8988T (cell line): ENCODE measurements around the gene ACTR10.

ENCODE experiments used
- DNase-seq: peaks from one replicate; pipeline ENCODE4 v3.0.0; 2011

ACTR10 gene

DNA sequence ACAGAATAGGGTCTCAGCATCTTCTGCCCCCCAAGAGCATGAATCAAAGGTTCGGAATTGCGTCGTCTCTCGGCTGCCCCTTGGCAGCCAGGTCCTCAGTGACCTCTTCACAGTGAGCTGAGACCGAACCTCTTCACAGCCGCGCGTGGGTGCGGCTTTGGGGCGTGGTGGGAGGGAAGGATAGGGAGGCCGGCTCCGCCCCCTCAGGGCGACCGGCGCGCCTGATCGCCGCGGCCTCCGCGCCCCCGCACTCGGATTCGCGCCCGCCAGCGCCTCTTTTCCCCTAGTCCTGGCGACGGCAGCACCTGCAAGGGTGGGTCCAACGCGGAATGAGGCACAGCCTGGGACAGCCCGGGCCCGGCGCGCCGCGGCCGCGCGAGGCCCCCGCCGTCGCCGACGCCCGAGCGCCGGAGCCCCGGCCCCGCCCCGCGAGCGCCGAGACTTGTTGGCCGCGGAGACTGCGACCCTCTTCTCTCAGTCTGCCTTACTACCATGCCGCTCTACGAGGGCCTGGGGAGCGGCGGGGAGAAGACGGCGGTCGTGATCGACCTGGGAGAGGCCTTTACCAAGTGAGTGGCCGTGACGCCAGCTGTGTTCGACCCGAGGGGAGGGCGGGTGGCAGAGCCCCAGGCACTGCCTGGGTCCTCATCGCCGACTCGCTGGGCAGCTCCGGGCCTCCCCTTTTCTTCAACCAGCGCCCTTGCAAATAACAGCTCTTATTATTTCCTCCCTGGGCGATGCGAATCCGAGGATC lies at the start of gene ACTR10:
ACTR10 (plus strand) TSS at position 424 of the 754 bp plus-strand sequence; CDS start at position 493, 69 bp downstream.
- peak; percentile 66 for DNase-seq

DNA sequence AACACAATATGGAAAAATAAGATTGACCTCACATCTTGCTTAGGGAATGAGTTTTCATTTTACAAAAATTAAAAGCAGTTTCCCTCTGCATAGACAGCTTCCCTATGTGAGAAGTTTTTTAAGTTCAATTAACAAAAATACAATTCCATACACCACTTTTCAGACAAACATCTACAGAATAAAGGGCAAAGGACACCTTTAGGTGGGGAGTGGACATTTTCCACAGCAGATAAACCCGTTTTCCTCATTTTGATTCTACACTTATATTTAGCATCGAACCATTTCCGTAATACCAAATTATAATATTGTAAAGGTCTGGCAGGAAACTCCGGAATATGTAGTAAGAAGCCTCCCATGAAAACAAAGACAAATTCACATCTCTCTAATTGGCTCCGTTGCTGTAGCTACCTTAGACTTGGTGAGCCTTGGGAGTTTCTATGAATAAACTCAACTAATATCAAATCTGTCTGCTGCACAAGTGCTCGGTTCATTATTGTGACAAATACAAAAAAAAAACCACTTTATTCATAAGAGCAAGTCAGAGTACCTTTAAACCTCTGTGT lies 49.6 kb upstream of the ACTR10 start:
- DNase-seq = no peak

DNA sequence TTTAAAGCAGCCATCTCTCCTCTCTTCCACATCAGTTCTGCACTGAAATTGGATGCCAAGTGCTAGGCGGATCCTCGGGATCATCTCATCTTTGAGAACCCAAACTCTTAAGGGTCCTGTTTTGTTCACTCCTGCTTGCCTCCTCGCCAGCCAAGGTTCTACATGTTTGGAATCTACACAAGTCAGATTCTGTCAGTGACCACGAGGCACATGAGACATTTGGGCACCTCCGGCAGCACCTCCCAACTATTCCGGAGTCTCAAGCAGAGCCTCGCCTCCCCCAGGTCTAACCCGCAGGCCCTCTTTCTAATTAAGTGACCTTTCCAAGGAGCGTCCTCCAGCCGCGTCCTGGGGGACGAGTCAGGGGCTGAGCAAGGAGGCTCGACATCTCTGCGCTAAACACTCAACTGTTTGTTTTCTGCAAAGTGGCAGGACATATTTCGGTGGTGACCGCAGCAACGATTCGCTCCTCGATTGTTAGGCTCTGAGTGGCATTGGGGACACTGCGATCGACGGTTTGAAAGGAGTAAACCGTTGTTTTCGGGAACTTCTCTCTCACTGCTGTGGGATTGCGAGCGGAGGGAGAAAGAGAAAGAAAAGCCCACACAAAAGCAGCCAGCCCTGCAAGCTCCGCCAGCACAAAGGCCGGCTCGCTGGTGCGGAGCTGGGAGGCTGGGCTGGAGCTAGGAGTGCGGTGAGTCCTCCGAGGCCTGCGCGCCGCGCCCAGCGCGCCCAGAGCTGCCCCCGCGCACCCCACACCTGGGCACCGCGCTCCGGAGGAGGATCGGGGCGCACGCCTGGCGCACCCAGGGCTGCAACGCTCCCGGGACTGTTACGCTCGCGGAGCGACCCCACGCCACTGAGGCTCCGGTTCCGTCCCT lies 48.6 kb upstream of the ACTR10 start:
- no peak for DNase-seq

DNA sequence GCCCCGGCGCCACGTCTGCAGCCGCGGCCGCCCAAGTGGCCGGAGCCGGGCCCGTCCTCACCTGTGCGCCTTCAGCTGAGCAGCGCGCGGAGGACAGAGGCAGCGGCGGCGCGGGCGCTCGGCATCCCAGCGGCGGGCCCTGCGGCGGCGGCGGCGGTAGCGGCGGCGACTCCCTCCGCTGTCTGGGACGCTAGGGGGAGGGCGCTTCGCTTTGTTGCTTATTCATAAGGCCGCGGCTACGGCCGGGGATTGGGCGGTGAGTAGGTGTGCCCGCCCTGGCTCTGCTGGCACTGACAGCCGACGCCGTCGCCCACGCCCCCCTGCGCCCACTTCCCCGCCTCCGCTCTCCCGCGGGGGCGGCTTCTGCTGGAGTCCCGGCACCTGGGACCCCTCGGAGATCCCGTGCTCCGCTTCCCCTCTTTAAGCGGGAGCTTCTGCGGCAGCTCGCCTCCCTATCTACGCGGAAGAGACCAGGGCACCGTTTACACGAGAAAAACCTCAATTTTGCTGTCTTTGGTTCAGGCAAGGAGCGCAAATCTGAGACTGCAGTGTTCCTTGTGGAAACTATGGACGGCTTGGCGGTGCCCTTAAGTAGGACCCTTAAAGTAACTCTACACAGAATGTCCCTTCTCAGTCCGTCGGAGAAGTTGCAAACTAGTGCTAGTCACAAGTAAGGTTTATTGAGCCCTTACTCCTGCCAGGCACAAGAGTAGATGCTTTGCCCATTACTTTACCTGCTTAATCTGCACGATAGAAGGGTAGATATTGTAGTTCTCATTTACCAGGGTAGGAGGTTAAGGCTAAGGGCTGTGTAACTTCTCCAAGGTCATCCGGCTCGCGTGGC lies 47.7 kb upstream of the ACTR10 start, which contains the start of gene ARMH4:
ARMH4 (minus strand) TSS at position 200 of the 844 bp plus-strand sequence. CDS start 12,855 bp downstream, outside the sequence.
- peak; percentile 75 for DNase-seq

DNA sequence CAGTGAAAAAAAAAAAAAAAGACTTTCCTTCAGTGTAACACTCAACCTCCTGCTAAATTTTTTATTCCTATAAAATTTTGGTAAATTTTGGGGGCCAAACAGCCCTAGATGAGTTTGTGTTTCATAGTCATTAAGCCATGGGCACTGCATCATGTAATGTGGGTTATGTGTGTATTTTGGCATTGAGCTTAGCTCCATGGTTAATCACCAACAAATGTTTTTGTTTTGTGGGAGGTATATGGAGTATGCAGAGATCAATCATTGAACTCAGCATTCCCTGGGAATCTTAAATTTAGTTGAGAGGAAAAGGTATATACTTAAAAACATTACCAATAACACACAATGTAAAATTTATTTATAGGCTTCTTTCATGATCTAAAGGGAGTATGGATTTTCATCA lies 39.4 kb upstream of the ACTR10 start:
- DNase-seq = no peak

DNA sequence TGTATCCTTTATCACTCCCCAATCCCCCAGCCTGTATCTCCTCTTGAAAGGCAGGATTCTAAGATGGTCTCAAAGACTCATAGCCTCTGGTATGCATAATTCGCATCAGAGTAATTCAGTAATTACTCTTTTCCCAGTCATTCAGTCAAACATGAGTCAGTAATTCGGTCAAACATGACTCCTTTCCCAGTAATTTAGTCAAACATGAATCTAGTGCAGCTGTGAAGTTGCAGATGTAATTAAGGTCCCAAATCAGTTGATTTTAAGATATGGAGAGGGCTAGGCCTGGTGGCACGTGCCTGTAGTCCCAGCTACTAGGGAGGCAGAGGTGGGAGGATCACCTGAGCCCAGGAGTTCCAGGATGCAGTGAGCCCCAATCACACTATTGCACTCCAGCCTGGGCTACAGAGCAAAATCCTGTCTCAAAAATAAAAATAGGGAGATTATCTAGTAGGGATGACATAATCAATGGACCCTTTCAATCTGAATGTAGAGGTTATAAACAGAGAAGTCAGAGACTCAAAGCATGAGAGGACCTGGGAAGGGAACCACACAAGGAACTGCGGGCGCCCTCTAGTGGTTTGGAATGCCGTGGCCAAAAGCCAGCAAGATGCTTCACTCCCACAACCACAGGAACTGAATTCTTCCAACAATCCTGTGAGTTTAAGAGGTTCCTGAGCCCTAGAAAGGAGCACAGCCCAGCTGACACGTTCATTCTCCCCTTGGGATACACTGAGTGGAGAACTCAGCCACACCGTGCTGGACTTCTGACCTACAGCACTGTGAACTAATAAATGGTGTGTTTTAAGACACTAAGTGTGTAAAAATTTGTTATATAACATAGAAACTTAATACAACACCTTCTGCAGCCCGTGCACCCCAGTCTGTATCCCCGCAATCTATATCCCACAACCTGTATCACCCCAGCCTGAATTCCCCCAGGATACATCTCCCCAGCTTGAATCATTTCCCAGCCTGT lies 33.7 kb upstream of the ACTR10 start:
- peak; percentile 37 for DNase-seq

DNA sequence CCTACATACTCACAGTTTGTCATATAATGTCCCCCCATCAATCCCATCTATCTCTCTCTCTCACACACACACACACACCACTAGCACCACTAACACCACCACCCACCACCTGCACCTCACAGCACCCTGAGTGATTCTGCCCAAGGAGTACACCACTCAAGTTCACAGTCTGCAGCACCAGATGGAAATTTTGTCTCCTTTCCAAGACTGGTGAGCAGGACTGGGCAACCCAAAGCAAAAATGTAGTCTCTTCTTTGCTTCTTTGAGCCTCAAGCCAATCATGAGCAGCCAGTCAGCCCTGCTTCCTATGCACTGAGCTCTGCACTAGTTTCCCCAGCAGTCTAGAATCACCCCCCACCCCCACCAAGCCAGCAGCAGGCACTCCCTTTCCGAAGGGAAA lies 32.9 kb upstream of the ACTR10 start:
- no peak for DNase-seq

DNA sequence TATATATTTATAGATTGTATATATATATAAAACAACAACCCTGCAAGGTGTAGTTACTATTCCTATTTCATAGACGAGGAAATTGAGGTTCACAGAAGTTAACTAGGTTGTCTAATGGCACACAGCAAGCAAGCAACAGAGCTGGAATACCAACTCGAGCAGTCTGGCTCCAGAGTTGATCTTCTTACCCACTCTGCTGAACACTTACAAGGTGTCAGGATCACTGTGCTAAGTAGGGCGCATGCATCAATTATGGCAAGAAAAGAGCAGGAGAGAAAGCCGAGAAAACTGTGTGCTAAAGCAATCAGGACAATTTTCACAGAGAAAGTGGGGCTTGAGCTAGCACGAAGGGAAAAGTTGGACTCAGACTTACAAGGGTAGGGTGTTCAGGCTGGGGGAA lies 32.1 kb upstream of the ACTR10 start:
- DNase-seq = no peak

DNA sequence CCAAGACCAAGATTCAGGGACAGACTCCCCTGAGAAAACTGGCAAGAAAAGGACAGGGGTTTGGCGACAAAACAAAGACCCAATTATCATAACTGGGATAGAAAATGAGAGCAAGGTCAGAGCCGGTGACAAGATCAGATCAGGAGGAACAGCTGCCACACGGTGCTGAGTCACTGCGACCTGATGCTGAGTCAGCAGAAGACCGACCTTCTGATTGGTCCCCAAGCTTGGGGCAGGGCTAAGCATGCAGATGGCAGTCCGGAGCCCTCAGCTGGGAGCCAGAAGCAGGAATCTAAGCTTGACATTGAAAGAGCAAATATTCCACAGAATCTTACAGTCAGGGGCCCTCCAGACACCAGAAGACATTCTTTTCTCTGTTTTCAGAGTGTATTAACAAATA lies 28.9 kb upstream of the ACTR10 start:
- DNase-seq = peak; percentile 74

DNA sequence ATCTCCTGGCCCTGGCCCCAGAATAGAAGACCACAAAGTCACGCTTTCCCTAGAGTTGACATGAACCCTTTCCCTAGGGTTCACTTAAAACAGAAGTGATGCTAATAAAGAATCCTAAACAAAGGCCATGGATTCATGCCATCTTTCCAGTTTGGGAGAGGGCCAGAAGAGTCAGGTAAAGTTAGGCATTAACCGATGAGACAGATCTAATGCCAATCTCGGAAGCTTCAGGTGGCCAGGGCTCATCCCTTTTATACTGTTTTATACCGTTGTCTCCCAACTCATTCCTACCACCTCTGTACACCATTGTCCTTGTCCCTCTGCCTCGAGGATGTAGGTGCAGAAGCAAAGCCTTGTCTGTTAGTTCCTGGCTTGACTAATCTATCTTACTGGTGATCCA lies 22.8 kb upstream of the ACTR10 start:
- no peak for DNase-seq

DNA sequence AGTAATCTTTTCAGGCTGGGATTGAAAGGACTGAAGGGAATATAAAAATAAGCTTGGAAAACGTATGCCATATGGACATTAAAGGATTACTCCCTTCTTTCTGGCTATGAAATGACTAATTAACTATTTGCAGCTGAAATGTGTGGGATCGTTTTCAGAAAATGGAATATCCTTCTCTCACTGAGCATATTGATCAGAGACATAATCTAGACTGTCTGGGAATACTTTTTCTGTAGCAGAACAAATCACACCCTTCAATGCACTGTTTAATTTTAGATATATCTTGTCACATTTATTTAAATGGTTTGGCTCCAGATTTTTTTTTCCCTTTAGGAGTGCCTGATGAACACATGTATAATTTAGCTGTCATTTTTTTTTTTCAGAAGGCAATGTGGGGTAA lies 10.8 kb upstream of the ACTR10 start:
- no peak for DNase-seq

DNA sequence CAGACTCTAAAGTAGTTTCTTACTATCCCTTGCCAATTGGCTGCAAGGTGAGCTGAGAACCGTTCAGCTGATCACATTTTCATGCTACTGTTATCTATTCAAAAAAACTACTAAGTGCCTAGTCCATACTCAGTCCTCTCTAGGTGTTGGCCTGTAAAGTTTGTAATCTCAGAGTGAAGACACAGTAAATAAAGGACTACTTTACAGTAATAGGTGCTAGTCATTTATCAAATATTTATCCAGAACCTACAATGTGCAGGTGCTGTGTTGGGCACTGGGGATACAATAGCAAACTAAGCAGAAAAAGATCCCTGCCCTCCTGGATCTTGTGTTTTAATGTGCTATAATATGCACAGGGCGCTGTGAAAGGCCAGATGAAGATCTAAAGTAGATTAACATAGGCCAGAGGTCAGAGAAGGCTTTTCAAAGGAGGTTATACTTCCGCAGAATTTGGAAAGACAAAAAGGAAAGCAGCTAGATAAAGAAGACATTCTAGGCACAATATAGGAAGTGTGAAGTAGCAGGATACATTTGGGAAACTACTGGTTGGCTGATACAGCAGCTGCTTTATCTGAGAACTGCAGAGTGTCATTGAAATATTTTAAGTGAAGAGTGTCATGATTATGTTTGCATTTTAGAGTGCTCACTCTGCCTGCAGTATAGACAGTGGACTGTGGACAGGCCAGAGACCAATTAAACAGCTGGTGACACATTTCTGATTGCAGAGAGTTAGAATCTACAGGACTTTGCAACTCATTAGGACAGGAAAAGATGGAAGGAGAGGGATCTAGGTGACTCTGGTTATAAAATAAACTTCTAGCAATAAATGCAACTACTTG lies 8.0 kb upstream of the ACTR10 start:
- DNase-seq = no peak

DNA sequence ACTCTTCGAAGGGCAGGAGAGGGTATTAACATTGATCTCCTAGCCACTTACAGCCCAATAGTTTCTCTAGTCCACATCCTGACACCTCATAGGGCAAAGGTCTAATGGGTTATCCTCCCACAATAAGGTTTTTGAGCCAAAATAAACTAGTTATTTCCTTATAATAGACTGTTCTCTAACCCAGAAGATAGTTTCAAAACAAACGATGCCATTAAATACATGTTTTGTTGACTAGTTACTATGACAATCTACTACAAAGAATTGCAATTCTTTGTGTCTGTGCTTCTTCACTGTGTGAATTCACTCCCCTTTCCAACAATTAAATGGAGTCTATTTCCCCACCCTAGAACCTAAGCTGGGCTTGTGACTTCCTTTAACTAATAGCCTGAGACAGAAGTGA lies 6.4 kb upstream of the ACTR10 start:
- no peak for DNase-seq

DNA sequence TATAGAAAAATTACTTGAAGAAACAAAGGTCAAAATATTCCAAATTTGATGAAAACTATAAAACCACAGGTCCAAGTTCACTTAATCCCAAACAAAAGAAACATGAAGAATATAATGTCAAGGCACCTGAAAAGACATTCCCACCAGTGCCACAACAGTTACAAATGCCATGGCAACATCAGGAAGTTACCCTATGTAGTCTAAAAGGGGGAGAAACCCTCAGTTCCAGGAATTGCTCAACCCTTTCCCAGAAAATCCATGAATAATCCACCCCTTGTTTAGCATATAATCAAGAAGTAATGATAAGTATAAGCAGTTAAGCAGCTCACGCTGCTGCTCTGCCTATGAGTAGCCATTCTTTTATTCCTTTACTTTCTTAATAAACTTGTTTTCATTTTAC lies 3.8 kb upstream of the ACTR10 start:
- DNase-seq = no peak

DNA sequence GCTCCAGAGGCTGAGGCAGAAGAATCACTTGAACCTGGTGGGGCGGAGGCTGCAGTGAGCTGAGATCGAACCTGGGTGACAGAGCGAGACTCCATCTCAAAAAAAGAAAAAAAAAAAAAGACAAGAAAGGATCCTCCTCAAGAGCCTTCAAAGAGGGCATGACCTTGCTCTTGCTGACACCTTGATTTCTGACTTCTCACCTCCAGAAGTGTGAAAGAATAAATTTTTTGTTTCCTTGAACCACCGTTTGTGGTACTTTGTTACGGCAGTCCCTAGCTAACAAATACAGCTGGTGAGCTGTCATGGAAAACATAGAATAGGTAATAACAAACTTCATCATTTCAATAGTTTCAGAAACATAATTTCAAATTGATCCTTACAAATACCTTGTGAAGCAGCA lies 1.9 kb upstream of the ACTR10 start:
- DNase-seq = no peak

DNA sequence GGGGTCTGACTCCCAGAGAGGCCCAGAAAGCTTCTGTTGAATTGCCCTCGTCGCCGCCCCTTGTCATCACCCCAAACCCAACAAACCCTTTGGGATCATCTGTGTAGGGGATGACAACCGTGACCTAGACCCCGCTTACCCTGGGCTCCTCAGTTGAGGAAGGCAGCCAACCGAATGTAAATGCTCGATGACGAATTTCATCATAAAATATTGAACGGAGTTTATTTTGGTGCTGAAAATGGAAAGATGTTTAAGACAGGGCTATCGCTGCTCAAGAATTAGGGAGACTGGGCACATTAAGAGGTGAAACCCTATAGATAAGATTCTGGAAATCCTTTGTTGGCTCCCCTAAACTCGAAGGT lies 512 bp downstream of the ACTR10 start:
- no peak for DNase-seq

DNA sequence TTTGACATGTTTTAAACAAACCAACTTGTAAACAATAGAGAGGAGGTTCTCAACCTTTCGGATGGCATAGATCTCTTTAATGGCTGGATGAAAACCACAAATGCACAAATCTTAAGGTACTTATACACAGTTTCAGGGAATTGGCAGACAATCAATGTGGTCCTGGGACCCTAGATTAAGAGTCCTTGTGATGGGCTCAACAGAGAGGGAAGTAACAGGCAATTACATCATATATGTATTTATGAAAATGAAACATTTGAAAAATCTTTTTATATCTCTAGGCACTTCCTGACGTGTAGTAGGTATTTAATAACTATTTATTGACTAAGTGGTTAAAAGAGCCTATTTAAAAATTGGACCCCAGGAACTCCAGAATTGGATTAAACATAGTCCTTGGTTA lies 897 bp downstream of the ACTR10 start:
- no peak for DNase-seq

DNA sequence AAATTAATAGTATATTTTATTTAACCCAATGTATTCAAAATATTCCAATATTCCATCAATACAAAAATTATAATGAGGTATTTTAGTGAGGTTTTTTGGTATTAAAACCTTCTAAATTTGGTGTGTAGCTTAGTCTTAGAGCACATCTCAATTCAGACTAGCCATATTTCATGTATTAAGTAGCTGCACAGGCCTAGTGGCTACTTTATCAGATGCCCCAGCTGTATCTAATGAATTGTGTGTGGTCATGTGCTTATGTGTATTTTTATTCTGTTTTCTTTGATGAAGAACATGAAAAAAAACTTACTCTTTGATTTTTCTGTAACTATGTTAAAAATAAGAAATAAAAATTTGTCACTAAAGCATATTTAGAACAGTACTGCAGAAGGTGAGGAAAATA lies 13.2 kb downstream of the ACTR10 start:
- DNase-seq = no peak

DNA sequence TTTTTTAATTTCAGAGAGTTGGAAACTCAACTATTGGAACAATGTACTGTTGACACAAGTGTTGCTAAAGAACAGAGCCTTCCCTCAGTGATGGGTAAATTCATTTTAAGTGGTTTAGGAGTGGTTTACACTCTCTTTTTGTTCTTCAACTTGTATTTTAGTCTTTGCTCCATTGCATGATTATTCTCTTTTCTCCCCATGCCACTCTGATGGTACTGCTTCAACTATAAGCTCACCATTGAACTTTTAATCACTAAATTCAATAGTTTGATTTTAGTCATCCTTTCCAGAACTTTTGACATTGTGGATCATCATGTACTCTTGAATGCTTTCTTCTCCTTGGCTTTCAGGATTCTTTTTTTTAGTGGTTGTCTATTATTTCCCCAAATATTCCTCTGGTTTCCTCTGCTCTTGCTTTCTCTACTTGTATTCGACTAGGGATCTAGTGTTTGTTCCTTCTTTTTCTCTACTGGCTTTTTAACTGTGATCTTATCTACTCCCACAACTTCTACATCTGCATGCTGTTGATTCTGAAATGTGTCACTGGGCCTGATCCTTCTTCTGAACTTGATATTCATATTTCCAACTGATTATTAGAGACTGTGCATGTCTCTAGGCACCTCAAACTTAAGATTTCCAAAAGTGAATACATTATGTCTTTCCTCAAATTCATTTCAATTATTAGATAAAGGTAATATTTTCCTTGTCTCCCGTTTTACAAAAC lies 15.4 kb downstream of the ACTR10 start:
- no peak for DNase-seq

DNA sequence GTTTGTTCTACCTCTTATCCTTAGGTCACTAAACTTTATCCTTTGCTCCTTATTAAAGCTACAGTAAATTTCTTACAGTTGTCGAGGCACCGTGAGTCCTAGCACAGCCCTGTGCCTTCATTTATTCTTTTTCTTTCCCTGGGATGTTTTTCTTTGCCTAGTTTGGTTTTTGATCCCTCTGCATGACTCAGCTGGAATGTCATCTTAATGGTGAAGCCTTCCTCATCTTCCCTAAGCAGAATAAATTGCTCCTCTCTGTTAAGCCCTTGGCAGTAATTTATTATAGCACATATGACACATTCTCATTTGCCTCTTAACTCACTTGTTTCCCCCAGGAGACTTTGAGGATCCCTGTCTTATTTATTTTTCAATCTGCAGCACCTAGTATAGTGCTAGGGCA lies 16.6 kb downstream of the ACTR10 start:
- DNase-seq = no peak
